ENCODE data around the gene TMED9.
A peak's percentile ranks its signal among the peaks of the same experiment; 100 is the strongest.

The TMED9 gene

DNA sequence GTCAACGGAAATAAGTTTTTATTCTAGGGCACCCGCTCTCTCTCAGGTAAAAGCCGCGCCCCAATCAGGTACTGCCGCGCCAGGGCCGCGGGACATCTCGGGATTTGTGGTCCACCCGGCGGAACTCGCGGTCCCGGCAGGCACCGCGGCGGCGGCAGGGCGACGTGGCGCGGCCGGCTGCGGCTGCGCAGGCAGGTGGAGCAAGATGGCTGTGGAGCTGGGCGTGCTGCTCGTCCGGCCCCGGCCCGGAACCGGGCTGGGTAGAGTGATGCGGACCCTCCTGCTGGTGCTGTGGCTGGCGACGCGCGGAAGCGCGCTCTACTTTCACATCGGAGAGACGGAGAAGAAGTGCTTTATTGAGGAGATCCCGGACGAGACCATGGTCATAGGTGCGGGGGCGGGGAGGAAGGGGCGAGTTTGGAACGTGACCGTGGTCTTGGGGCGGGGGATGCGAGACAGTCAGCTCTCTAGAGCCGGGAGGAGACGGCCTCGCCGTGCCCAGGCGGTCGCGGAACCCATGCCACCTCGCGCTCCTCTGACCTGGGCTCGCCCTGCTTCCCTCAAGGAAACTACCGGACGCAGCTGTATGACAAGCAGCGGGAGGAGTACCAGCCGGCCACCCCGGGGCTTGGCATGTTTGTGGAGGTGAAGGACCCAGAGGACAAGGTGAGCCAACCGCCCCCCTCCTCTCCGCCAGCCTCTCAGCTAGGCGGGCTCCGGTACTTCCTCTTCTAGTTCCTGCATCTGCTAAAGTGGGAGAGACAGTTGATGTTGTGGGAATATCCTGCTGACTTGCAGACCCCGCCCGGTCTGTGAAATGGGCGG is at the start of gene TMED9:
Gene TMED9 (plus strand): TSS at position 194 of the 825 bp plus-strand sequence. CDS start 12 bp downstream, at position 206.
- peak within 1 kb of the TSS; percentile 93 to 97 for H3K4me3 ChIP-seq (ENCODE audit: low read length in 2 of 2)
- peaks cover 14% of the 10 kb centered on the region for H3K4me1 ChIP-seq (ENCODE audit: control insufficient read depth, insufficient read depth, low read length)
- no peaks in the 10 kb centered on the region for H3K9me3 ChIP-seq (ENCODE audit: control insufficient read depth in 2 of 2, low read length in 2 of 2)
- peak within 1 kb of the TSS; percentile 58 for H3K27ac ChIP-seq (ENCODE audit: low read length)
- peaks cover 2 to 7% of the 10 kb centered on the region in 2 donors for H3K27me3 ChIP-seq (ENCODE audit: control insufficient read depth in 1 of 2, insufficient read depth in 2 of 2, low read length in 2 of 2)
- peaks cover 21 to 30% of the 10 kb centered on the region in 2 donors for H3K36me3 ChIP-seq (ENCODE audit: control insufficient read depth in 2 of 2, insufficient read depth in 2 of 2, low read length in 2 of 2)
- H3K9ac ChIP-seq (ENCODE audit: low read length in 2 of 2) = peak within 1 kb of the TSS; percentile 80 to 93

DNA sequence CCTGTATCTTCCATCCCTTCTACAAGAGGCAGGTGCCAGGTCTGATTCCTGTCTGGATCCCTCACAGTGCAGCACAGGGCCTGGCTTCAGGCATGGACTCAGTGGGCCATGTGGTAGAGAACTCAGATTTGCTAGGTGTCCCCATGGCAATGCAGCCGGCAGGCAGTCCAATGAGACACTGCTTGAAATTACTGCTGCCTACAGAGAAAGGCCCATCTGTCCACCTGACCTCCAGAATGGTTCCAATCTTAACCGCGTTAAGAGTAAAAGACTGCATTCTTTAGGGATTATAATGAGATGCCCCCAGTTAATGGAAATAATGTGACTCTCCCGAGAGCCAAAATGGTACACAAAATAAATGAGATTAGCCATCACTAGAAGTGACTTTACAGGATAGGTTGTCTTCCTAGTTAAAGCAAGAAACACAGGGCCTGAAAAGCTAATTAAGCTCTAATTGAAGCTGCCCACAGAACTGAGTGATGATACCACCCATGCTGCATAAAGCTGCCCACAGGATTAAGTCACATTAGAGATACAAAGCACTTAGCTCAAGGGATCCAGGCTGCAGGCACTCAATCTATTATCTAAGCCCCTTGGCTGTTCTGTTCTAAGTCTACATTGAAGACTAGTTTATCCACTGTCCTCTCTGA is 49.1 kb upstream of the TMED9 start:
- Histone ChIP-seq H3K36me3 (ENCODE audit: control insufficient read depth in 2 of 2, insufficient read depth in 2 of 2, low read length in 2 of 2) (peaks cover 4 to 11% of the 10 kb centered on the region in 2 donors), H3K9me3 (ENCODE audit: control insufficient read depth in 2 of 2, low read length in 2 of 2) (no peaks in the 10 kb centered on the region), H3K27me3 (ENCODE audit: control insufficient read depth in 1 of 2, insufficient read depth in 2 of 2, low read length in 2 of 2) (no peaks in the 10 kb centered on the region), H3K4me1 (ENCODE audit: control insufficient read depth, insufficient read depth, low read length) (peaks cover 37% of the 10 kb centered on the region), H3K4me3 (ENCODE audit: low read length in 2 of 2) (no peak overlapping the region), H3K9ac (ENCODE audit: low read length in 2 of 2) (no peak overlapping the region), H3K27ac (ENCODE audit: low read length) (no peak overlapping the region)

DNA sequence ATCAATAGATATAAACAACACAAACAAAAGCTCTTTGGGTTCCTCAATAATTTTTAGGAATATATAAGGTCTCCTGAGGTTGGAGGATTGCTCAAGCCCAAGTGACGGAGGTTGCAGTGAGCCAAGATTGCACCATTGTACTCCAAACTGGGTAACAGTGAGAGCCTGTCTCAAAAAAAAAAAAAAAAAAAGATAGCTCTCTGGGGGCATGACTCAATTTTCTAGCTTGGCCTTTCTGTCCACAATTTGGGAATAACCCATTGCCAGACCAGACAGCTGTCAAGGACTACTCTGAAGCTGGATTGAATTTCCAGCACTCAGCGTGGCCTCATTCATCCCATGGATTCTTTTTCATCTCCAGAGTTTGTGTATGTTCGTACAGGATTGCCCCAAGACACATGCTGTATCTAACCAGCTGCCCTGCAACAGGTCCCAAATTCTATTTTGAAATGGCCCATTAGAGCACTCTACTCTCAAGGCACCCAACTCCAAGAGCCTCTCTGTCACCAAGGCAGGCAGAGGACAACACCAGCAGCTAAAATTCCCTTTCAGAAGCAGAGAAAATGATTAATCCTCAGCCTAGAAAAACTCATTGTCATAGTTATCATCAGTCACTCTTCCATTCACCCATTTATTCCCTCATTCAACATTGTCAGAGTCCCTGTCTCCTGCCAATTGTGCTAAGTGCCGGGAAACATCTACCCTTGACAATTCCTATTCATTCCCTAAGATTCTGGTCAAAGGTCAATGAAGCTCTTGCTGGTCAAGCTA is 46.3 kb upstream of the TMED9 start:
- peak overlapping the region; percentile 12 to 30 for H3K4me3 ChIP-seq (ENCODE audit: low read length in 2 of 2)

DNA sequence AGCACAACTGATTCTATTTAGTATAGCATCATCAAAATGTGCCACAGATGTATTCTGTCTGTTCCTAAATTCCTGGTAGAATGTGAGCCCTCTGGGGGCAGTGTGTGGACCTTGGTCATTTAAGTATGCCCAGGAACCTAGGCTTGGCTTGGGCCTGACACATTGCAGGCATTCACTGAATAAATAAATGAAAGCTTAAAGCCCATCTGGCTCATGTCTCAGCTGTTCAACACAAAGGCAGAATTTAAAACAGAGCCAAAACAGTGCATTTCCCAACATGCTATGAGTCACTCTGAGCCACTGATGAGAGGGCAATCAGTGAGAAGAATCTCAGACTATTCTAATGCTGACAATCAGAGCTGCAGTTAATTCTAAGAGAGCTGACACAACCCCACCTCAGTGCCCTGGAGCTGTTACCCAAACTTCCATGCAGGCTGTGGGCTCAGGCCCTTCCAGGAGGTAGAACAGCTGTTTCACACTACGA is 45.7 kb upstream of the TMED9 start:
- Histone ChIP-seq H3K4me1 (ENCODE audit: control insufficient read depth, insufficient read depth, low read length) (peaks cover 28% of the 10 kb centered on the region), H3K4me3 (ENCODE audit: low read length in 2 of 2) (peak overlapping the region; percentile 12 to 47), H3K9me3 (ENCODE audit: control insufficient read depth in 2 of 2, low read length in 2 of 2) (no peaks in the 10 kb centered on the region), H3K36me3 (ENCODE audit: control insufficient read depth in 2 of 2, insufficient read depth in 2 of 2, low read length in 2 of 2) (peaks cover 0 to 7% of the 10 kb centered on the region in 2 donors), H3K27me3 (ENCODE audit: control insufficient read depth in 1 of 2, insufficient read depth in 2 of 2, low read length in 2 of 2) (no peaks in the 10 kb centered on the region), H3K27ac (ENCODE audit: low read length) (peak overlapping the region; percentile 74), H3K9ac (ENCODE audit: low read length in 2 of 2) (peak overlapping the region in 1 of 2 donors; percentile 36)

More for the DNA sequence above, 46.3 kb upstream of the TMED9 start:
- H3K27ac ChIP-seq (ENCODE audit: low read length) = peak overlapping the region; percentile 74
- H3K27me3 ChIP-seq (ENCODE audit: control insufficient read depth in 1 of 2, insufficient read depth in 2 of 2, low read length in 2 of 2) = no peaks in the 10 kb centered on the region
- H3K4me1 ChIP-seq (ENCODE audit: control insufficient read depth, insufficient read depth, low read length) = peaks cover 28% of the 10 kb centered on the region
- no peak overlapping the region for H3K9ac ChIP-seq (ENCODE audit: low read length in 2 of 2)
- H3K9me3 ChIP-seq (ENCODE audit: control insufficient read depth in 2 of 2, low read length in 2 of 2) = no peaks in the 10 kb centered on the region
- H3K36me3 ChIP-seq (ENCODE audit: control insufficient read depth in 2 of 2, insufficient read depth in 2 of 2, low read length in 2 of 2) = peaks cover 0 to 6% of the 10 kb centered on the region in 2 donors

DNA sequence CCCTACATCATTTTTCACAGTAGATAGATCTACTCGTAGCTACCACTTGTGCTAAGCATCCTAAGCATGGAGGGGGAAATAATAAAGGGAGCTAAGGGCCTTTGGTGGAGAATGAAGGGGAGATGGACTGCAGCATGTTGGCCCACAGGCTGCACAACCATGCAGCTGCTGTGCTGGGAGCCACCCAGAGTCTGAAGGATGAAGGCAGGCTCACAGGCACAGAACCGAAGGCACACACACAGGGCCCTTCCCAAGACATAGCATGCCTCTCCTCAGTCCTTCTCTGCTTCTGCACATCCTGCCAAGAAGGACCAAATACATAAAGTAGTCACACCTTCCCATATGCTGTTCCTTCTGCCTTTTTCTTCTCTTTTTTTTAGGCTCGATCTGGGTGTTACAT is 44.3 kb upstream of the TMED9 start:
- no peaks in the 10 kb centered on the region for H3K27me3 ChIP-seq (ENCODE audit: control insufficient read depth in 1 of 2, insufficient read depth in 2 of 2, low read length in 2 of 2)
- peak overlapping the region; percentile 55 for H3K27ac ChIP-seq (ENCODE audit: low read length)
- H3K4me1 ChIP-seq (ENCODE audit: control insufficient read depth, insufficient read depth, low read length) = peaks cover 33% of the 10 kb centered on the region
- H3K9me3 ChIP-seq (ENCODE audit: control insufficient read depth in 2 of 2, low read length in 2 of 2) = no peaks in the 10 kb centered on the region
- H3K36me3 ChIP-seq (ENCODE audit: control insufficient read depth in 2 of 2, insufficient read depth in 2 of 2, low read length in 2 of 2) = peaks cover 3 to 7% of the 10 kb centered on the region in 2 donors
- no peak overlapping the region for H3K4me3 ChIP-seq (ENCODE audit: low read length in 2 of 2)
- no peak overlapping the region for H3K9ac ChIP-seq (ENCODE audit: low read length in 2 of 2)

DNA sequence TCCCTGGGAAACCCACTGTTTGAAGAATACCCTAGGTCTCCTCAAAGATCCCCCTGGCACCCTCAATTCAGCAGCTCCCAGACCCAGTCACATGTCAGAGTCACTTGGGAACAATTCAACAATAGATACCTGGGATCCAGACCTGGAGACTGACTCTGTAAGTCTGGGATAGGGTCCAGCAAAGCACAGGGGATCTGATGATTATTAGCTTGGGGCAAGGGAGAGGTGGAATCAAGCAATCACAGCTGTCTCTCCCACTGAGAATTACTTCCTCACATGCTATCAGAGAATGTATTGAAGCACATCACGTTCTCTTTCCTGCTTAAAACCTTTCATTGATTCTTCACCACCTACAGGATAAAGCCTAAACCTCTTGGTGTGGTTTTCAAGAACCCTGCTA is 43.5 kb upstream of the TMED9 start:
- Histone ChIP-seq H3K27ac (ENCODE audit: low read length) (no peak overlapping the region), H3K4me1 (ENCODE audit: control insufficient read depth, insufficient read depth, low read length) (peaks cover 40% of the 10 kb centered on the region), H3K27me3 (ENCODE audit: control insufficient read depth in 1 of 2, insufficient read depth in 2 of 2, low read length in 2 of 2) (no peaks in the 10 kb centered on the region), H3K4me3 (ENCODE audit: low read length in 2 of 2) (no peak overlapping the region), H3K9ac (ENCODE audit: low read length in 2 of 2) (no peak overlapping the region), H3K9me3 (ENCODE audit: control insufficient read depth in 2 of 2, low read length in 2 of 2) (no peaks in the 10 kb centered on the region), H3K36me3 (ENCODE audit: control insufficient read depth in 2 of 2, insufficient read depth in 2 of 2, low read length in 2 of 2) (peaks cover 3 to 7% of the 10 kb centered on the region in 2 donors)

DNA sequence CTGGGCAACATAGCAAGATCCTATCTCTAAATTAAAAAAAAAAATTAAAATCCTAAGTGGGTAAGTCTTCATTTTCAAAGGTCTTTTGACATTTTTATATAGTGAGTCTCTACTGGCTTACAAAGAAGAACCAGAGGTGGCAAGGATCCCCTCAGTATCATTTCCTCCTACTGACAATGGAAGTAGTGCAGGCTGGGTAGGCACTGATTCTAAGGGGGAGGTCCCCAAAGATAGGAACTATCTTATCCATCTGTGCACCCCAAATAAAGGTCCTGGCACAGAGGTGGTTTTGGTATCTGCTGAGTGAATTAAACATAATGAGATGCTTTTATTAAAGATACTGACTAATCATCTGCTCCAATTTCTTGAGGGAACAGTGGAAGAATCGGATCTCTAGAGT is 41.9 kb upstream of the TMED9 start:
- no peak overlapping the region for H3K4me3 ChIP-seq (ENCODE audit: low read length in 2 of 2)
- H3K9ac ChIP-seq (ENCODE audit: low read length in 2 of 2) = no peak overlapping the region
- peaks cover 49% of the 10 kb centered on the region for H3K4me1 ChIP-seq (ENCODE audit: control insufficient read depth, insufficient read depth, low read length)

DNA sequence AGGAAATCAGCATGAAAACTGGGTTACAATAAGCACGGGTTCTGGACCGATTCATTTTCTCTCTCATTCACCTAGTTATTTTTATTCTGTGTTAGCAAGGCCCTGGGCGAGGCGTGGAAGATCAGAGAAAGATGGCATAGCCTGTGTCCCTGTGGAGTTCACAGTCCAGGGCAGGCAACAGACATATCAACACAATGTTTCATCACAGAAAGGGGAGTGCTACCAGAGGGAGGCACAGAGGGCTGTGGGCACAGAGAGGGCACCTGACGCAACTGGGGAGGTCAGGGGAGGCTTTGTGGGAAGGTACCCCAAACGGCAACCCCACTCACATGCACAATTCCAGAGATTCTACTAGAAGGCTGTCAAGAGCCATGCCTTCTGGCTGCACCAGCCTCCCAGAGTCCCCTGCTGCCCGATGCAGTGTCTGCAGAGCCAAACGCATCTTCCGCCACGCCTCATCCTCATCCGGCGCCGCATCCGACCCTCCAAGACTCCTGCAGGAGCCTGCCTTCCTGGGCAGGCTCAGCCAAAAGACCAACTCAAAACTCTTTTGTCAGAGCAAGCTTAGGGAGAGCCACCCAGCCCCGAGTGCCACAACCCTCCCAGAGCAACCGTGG is 39.1 kb upstream of the TMED9 start:
- Histone ChIP-seq H3K4me3 (ENCODE audit: low read length in 2 of 2) (peak overlapping the region; percentile 74 to 83), H3K36me3 (ENCODE audit: control insufficient read depth in 2 of 2, insufficient read depth in 2 of 2, low read length in 2 of 2) (peaks cover 3 to 7% of the 10 kb centered on the region in 2 donors), H3K9ac (ENCODE audit: low read length in 2 of 2) (peak overlapping the region; percentile 60 to 73), H3K9me3 (ENCODE audit: control insufficient read depth in 2 of 2, low read length in 2 of 2) (no peaks in the 10 kb centered on the region), H3K27ac (ENCODE audit: low read length) (peak overlapping the region; percentile 49), H3K27me3 (ENCODE audit: control insufficient read depth in 1 of 2, insufficient read depth in 2 of 2, low read length in 2 of 2) (no peaks in the 10 kb centered on the region), H3K4me1 (ENCODE audit: control insufficient read depth, insufficient read depth, low read length) (peaks cover 37% of the 10 kb centered on the region)

More for the DNA sequence above, 41.9 kb upstream of the TMED9 start:
- peaks cover 3 to 7% of the 10 kb centered on the region in 2 donors for H3K36me3 ChIP-seq (ENCODE audit: control insufficient read depth in 2 of 2, insufficient read depth in 2 of 2, low read length in 2 of 2)
- H3K9me3 ChIP-seq (ENCODE audit: control insufficient read depth in 2 of 2, low read length in 2 of 2) = no peaks in the 10 kb centered on the region
- no peaks in the 10 kb centered on the region for H3K27me3 ChIP-seq (ENCODE audit: control insufficient read depth in 1 of 2, insufficient read depth in 2 of 2, low read length in 2 of 2)
- no peak overlapping the region for H3K27ac ChIP-seq (ENCODE audit: low read length)

DNA sequence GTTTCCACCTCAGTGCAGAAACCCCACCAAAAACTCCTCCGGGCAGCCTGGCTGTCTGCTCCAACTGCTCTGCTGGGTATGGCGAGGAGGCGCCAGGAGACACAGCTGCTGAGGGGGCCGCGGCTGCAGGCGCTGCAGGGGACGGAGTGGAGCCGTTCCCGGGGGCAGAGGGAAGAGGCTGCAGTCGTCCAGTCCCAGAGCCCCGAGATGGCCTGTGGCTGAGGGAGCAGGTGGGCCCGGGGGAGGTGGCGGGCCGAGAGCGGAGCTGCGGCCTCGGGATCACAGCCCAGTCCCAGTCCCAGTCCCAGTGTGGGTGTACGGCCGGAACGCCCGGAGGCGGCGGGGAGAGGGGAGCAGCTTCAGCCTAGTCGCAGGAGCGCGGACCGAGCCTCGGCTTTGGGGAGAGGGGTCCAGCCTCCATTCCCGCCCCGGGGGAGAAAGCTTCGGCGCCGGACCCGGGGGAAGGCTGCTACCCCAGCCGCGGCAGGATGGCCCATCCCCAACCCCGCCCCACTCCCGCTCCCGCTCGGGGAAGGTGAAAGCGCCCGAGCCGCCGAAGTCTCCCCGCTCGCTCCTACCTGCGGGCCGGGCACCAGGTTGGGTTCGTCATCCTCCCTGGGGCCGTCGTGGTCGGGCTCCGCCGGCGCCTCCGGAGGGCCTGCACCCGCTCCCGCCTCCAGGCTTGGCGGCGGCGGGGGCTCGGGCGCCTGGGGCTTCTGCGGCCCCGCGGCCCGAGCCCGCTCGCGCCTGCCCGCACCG is 38.2 kb upstream of the TMED9 start:
- Histone ChIP-seq H3K27ac (ENCODE audit: low read length) (peak overlapping the region; percentile 49), H3K9me3 (ENCODE audit: control insufficient read depth in 2 of 2, low read length in 2 of 2) (no peaks in the 10 kb centered on the region), H3K4me1 (ENCODE audit: control insufficient read depth, insufficient read depth, low read length) (peaks cover 29% of the 10 kb centered on the region), H3K4me3 (ENCODE audit: low read length in 2 of 2) (peak overlapping the region; percentile 74 to 83), H3K27me3 (ENCODE audit: control insufficient read depth in 1 of 2, insufficient read depth in 2 of 2, low read length in 2 of 2) (no peaks in the 10 kb centered on the region), H3K9ac (ENCODE audit: low read length in 2 of 2) (peak overlapping the region; percentile 60 to 73), H3K36me3 (ENCODE audit: control insufficient read depth in 2 of 2, insufficient read depth in 2 of 2, low read length in 2 of 2) (peaks cover 3 to 7% of the 10 kb centered on the region in 2 donors)

All from stomach smooth muscle (tissue), 2 donors.